ENCODE results near the gene SMDT1.

SMDT1 gene

GRCh38 chr22:42079319-42080251 lies at the start of gene SMDT1:
Gene SMDT1, plus strand, starts transcription at chr22:42079700. Its CDS starts 69 bp downstream, at chr22:42079769.
- peak; percentile 98 for DNase-seq (ENCODE audit: low spot score)

GRCh38 chr22:42033263-42034181 lies 46.0 kb upstream of the SMDT1 start:
- DNase-seq (ENCODE audit: low spot score): no peak

- DNase-seq (ENCODE audit: low spot score): no peak
Observed at GRCh38 chr22:42035256-42035655, 44.2 kb upstream of the SMDT1 start.

GRCh38 chr22:42039271-42039670 lies 40.2 kb upstream of the SMDT1 start:
- no peak for DNase-seq (ENCODE audit: low spot score)

GRCh38 chr22:42041784-42042183 lies 37.7 kb upstream of the SMDT1 start:
- no peak for DNase-seq (ENCODE audit: low spot score)

- DNase-seq (ENCODE audit: low spot score): no peak
Observed at GRCh38 chr22:42050641-42051180, 28.8 kb upstream of the SMDT1 start.

- no peak for DNase-seq (ENCODE audit: low spot score)
Observed at GRCh38 chr22:42052765-42053164, 26.7 kb upstream of the SMDT1 start.

GRCh38 chr22:42056757-42057511 lies 22.6 kb upstream of the SMDT1 start:
- DNase-seq (ENCODE audit: low spot score): no peak

GRCh38 chr22:42060489-42060888 lies 19.0 kb upstream of the SMDT1 start:
- DNase-seq (ENCODE audit: low spot score): no peak

- DNase-seq (ENCODE audit: low spot score): no peak
Observed at GRCh38 chr22:42061041-42061440, 18.5 kb upstream of the SMDT1 start.

- DNase-seq (ENCODE audit: low spot score): no peak
Observed at GRCh38 chr22:42062506-42063170, 16.9 kb upstream of the SMDT1 start.

GRCh38 chr22:42064629-42065028 lies 14.9 kb upstream of the SMDT1 start:
- no peak for DNase-seq (ENCODE audit: low spot score)

- no peak for DNase-seq (ENCODE audit: low spot score)
Observed at GRCh38 chr22:42065438-42066125, 13.9 kb upstream of the SMDT1 start.

- no peak for DNase-seq (ENCODE audit: low spot score)
Observed at GRCh38 chr22:42066126-42066761, 13.3 kb upstream of the SMDT1 start.

- DNase-seq (ENCODE audit: low spot score): no peak
Observed at GRCh38 chr22:42066937-42067336, 12.6 kb upstream of the SMDT1 start.

- no peak for DNase-seq (ENCODE audit: low spot score)
Observed at GRCh38 chr22:42067671-42068251, 11.7 kb upstream of the SMDT1 start.

GRCh38 chr22:42068291-42068690 lies 11.2 kb upstream of the SMDT1 start:
- no peak for DNase-seq (ENCODE audit: low spot score)

- no peak for DNase-seq (ENCODE audit: low spot score)
Observed at GRCh38 chr22:42069801-42070516, 9.5 kb upstream of the SMDT1 start.

Data from kidney tubule cell (primary cell).